ENCODE data around the gene BRINP3.

The BRINP3 gene

GRCh38 chr1:190453550-190453949 is 24.1 kb downstream of the BRINP3 start:
- in situ Hi-C loops (cut with MboI; ENCODE audit: low sequenced_read_pairs): no loop called here

GRCh38 chr1:190452272-190452848 is 25.3 kb downstream of the BRINP3 start:
- in situ Hi-C loops (cut with MboI; ENCODE audit: low sequenced_read_pairs): no loop called here

GRCh38 chr1:190444464-190444863 is 33.2 kb downstream of the BRINP3 start:
- in situ Hi-C loops (cut with MboI; ENCODE audit: low sequenced_read_pairs): no loop called here

- in situ Hi-C loops (cut with MboI; ENCODE audit: low sequenced_read_pairs): no loop called here
Observed at GRCh38 chr1:190439447-190439846, 38.2 kb downstream of the BRINP3 start.

- in situ Hi-C loops (cut with MboI; ENCODE audit: low sequenced_read_pairs): no loop called here
Observed at GRCh38 chr1:190436615-190437014, 41.0 kb downstream of the BRINP3 start.

- in situ Hi-C loops (cut with MboI; ENCODE audit: low sequenced_read_pairs): no loop called here
Observed at GRCh38 chr1:190429932-190430331, 47.7 kb downstream of the BRINP3 start.

- in situ Hi-C loops (cut with MboI; ENCODE audit: low sequenced_read_pairs): no loop called here
Observed at GRCh38 chr1:190429141-190429540, 48.5 kb downstream of the BRINP3 start.

- in situ Hi-C loops (cut with MboI; ENCODE audit: low sequenced_read_pairs): no loop called here
Observed at GRCh38 chr1:190416239-190416638, 61.4 kb downstream of the BRINP3 start.

GRCh38 chr1:190413142-190413541 is 64.5 kb downstream of the BRINP3 start:
- in situ Hi-C loops (cut with MboI; ENCODE audit: low sequenced_read_pairs): no loop called here

- in situ Hi-C loops (cut with MboI; ENCODE audit: low sequenced_read_pairs): no loop called here
Observed at GRCh38 chr1:190403402-190403801, 74.3 kb downstream of the BRINP3 start.

GRCh38 chr1:190399233-190399632 is 78.4 kb downstream of the BRINP3 start:
- in situ Hi-C loops (cut with MboI; ENCODE audit: low sequenced_read_pairs): no loop called here

GRCh38 chr1:190391582-190391981 is 86.1 kb downstream of the BRINP3 start:
- in situ Hi-C loops (cut with MboI; ENCODE audit: low sequenced_read_pairs): no loop called here

- in situ Hi-C loops (cut with MboI; ENCODE audit: low sequenced_read_pairs): no loop called here
Observed at GRCh38 chr1:190377991-190378390, 99.7 kb downstream of the BRINP3 start.

GRCh38 chr1:190377294-190377693 is 100.4 kb downstream of the BRINP3 start:
- in situ Hi-C loops (cut with MboI; ENCODE audit: low sequenced_read_pairs): no loop called here

GRCh38 chr1:190376044-190376443 is 101.6 kb downstream of the BRINP3 start:
- in situ Hi-C loops (cut with MboI; ENCODE audit: low sequenced_read_pairs): no loop called here

GRCh38 chr1:190373705-190374336 is 103.8 kb downstream of the BRINP3 start:
- in situ Hi-C loops (cut with MboI; ENCODE audit: low sequenced_read_pairs): no loop called here

GRCh38 chr1:190367200-190367599 is 110.5 kb downstream of the BRINP3 start:
- in situ Hi-C loops (cut with MboI; ENCODE audit: low sequenced_read_pairs): no loop called here

GRCh38 chr1:190365283-190365682 is 112.4 kb downstream of the BRINP3 start:
- in situ Hi-C loops (cut with MboI; ENCODE audit: low sequenced_read_pairs): no loop called here

- in situ Hi-C loops (cut with MboI; ENCODE audit: low sequenced_read_pairs): no loop called here
Observed at GRCh38 chr1:190353538-190354101, 124.0 kb downstream of the BRINP3 start.

- in situ Hi-C loops (cut with MboI; ENCODE audit: low sequenced_read_pairs): no loop called here
Observed at GRCh38 chr1:190344454-190344853, 133.2 kb downstream of the BRINP3 start.

GRCh38 chr1:190338829-190339228 is 138.8 kb downstream of the BRINP3 start:
- in situ Hi-C loops (cut with MboI; ENCODE audit: low sequenced_read_pairs): no loop called here

GRCh38 chr1:190328871-190329270 is 148.8 kb downstream of the BRINP3 start:
- in situ Hi-C loops (cut with MboI; ENCODE audit: low sequenced_read_pairs): no loop called here

- in situ Hi-C loops (cut with MboI; ENCODE audit: low sequenced_read_pairs): no loop called here
Observed at GRCh38 chr1:190328361-190328760, 149.3 kb downstream of the BRINP3 start.
